HG02798 (cell line): Measurements from ENCODE around the gene RAD54L.
"Not testable (repeated sequence)": the region's sequence is repeated elsewhere in the genome, so short reads cannot be mapped to it uniquely, and the experiment has no call there.

Experiments used
- ATAC-seq: cut with Tn5 transposase; IDR thresholded peaks from one replicate; pipeline ENCODE4 v1.9.1; 2021; ENCODE audit warnings: mild to moderate bottlenecking; ENCODE audit not compliant: unreplicated experiment, poor library complexity

The RAD54L gene

GRCh38 chr1:46247436-46248121 is at the start of gene RAD54L:
TSS of gene RAD54L (plus strand) at chr1:46247763. CDS start at chr1:46248406, 643 bp downstream.
- ATAC-seq = peak; percentile 96

GRCh38 chr1:46197964-46198811 is 49.4 kb upstream of the RAD54L start, which contains the start of gene POMGNT1:
TSS of gene POMGNT1 (minus strand) at chr1:46198434. CDS start at chr1:46197821, 613 bp downstream.
- peak; percentile 92 for ATAC-seq

- ATAC-seq = no peak
These were observed 48.3 kb upstream of the RAD54L start for GRCh38 chr1:46199233-46199749.

GRCh38 chr1:46203738-46204405 is 43.7 kb upstream of the RAD54L start:
- ATAC-seq = no peak

- ATAC-seq = no peak
These were observed 43.2 kb upstream of the RAD54L start for GRCh38 chr1:46204406-46204742.

GRCh38 chr1:46205141-46205540 is 42.4 kb upstream of the RAD54L start:
- no peak for ATAC-seq

GRCh38 chr1:46205791-46206190 is 41.8 kb upstream of the RAD54L start:
- ATAC-seq = no peak

- ATAC-seq = no peak
These were observed 41.2 kb upstream of the RAD54L start for GRCh38 chr1:46206399-46206798.

GRCh38 chr1:46210561-46210960 is 37.0 kb upstream of the RAD54L start:
- ATAC-seq = no peak

GRCh38 chr1:46211051-46211450 is 36.5 kb upstream of the RAD54L start:
- ATAC-seq = no peak

- no peak for ATAC-seq
These were observed 32.1 kb upstream of the RAD54L start for GRCh38 chr1:46215504-46215903.

- no peak for ATAC-seq
These were observed 29.1 kb upstream of the RAD54L start for GRCh38 chr1:46218443-46218842.

- ATAC-seq = no peak
These were observed 27.7 kb upstream of the RAD54L start for GRCh38 chr1:46219551-46220520.

GRCh38 chr1:46220808-46221207 is 26.8 kb upstream of the RAD54L start:
- no peak for ATAC-seq

GRCh38 chr1:46221749-46222148 is 25.8 kb upstream of the RAD54L start:
- no peak for ATAC-seq

GRCh38 chr1:46223055-46223454 is 24.5 kb upstream of the RAD54L start:
- ATAC-seq = not testable (repeated sequence)

- peak; percentile 86 for ATAC-seq
These were observed 24.1 kb upstream of the RAD54L start for GRCh38 chr1:46223472-46223943.

- ATAC-seq = no peak
These were observed 22.6 kb upstream of the RAD54L start for GRCh38 chr1:46224966-46225365.

- not testable (repeated sequence) for ATAC-seq
These were observed 16.3 kb upstream of the RAD54L start for GRCh38 chr1:46231231-46231630.

GRCh38 chr1:46236882-46237281 is 10.7 kb upstream of the RAD54L start:
- no peak for ATAC-seq
